ENCODE measurements around the gene ATP1A1. TPM values are rescaled to one million over a fixed set of nuclear protein-coding genes. Genes with fewer than 3 reads are reported as not detected.

The ATP1A1 gene
- total RNA-seq, 4 donors from 2014 or later: 324 to 3,097 (median 1,990) TPM

DNA sequence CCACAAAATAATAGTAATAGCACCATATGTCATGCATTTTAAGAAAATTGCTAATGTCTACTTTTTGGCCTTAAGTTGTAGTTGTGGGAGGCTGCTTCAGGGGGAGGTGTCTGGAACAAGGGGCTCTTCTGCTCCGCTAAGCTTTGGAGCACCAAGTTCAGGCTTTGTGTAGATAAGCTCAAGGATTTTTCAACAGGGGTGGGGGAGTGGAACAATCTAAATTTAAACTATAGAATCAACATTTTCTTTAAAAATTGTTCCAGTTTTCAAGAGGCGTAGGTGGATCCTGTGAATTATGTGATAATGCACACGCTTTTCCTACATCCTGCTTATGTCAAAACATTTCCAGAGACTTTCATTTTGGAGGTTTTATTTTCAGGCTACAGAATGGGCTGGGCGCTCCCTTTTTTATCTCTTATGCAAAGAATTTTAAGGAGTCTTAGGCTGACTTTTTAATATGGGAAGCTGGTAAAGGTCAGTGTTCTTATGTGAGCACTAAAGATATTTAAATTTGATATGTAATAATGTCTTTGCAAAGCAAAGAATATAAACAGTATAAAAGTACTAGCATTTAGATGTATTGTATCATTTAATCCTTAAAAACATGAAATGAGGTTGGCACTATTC lies 9.9 kb downstream of the ATP1A1 start:
- no peaks in the 10 kb centered on the region for H3K27me3 ChIP-seq
- intact Hi-C loops (cut with DNase I; ENCODE audit: low total_unique reads): no loop called here
- peaks cover 20 to 64% (median 37%) of the 10 kb centered on the region in 4 donors for H3K4me1 ChIP-seq
- H3K4me3 ChIP-seq: no peak overlapping the region
- 85 to 90% methylated on average over 4 of the region's 4 CpGs for WGBS, 2 donors (ENCODE audit: low coverage in 1 of 2)
- no peak overlapping the region for H3K27ac ChIP-seq
- TF ChIP-seq POLR2A (IDR thresholded peaks at IDR 0.05) (no peak), POLR2AphosphoS5 (IDR thresholded peaks at IDR 0.05) (no peak), EP300 (IDR thresholded peaks at IDR 0.05; ENCODE audit: low read depth) (no peak)
- TF ChIP-seq, protein P1, sequence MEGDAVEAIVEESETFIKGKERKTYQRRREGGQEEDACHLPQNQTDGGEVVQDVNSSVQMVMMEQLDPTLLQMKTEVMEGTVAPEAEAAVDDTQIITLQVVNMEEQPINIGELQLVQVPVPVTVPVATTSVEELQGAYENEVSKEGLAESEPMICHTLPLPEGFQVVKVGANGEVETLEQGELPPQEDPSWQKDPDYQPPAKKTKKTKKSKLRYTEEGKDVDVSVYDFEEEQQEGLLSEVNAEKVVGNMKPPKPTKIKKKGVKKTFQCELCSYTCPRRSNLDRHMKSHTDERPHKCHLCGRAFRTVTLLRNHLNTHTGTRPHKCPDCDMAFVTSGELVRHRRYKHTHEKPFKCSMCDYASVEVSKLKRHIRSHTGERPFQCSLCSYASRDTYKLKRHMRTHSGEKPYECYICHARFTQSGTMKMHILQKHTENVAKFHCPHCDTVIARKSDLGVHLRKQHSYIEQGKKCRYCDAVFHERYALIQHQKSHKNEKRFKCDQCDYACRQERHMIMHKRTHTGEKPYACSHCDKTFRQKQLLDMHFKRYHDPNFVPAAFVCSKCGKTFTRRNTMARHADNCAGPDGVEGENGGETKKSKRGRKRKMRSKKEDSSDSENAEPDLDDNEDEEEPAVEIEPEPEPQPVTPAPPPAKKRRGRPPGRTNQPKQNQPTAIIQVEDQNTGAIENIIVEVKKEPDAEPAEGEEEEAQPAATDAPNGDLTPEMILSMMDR (IDR thresholded peaks at IDR 0.05): no peak
- DNase-seq: no peak
- no peaks in the 10 kb centered on the region for H3K9me3 ChIP-seq
- in situ Hi-C loops (cut with MboI; ENCODE audit: low pct_ligation_motif_present in 1 of 4, low pct_unique_long_range_greater_than_20kb in 1 of 4, low sequenced_read_pairs in 3 of 4): loop anchor here in 1 of 4 donors (10.0 kb wide), 1 partner anchor 112 kb away; no protein-coding TSS in a partner anchor
- H3K36me3 ChIP-seq: peaks cover 0 to 36% (median 16%) of the 10 kb centered on the region in 4 donors

DNA sequence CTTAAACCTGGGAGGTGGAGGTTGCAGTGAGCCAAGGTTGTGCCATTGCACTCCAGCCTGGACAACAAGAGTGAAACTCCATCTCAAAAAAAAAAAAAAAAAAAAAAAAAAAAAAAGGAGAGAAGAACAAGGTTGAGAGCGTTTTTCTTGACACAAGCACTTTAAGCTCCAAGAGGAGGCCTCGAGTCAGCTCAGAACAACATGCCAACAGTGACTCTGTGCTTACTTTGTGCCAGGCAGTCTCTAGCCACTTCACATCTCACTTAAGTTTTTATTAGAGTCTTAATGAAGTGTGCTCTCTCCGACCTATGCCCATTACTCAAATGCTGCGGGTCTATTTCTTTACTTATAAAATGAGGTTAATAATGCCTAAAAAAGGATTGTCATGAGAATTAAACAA lies 13.0 kb downstream of the ATP1A1 start:
- TF ChIP-seq, protein P1 (IDR thresholded peaks at IDR 0.05): no peak
- TF ChIP-seq POLR2AphosphoS5 (IDR thresholded peaks at IDR 0.05) (no peak), EP300 (IDR thresholded peaks at IDR 0.05; ENCODE audit: low read depth) (no peak), POLR2A (IDR thresholded peaks at IDR 0.05) (no peak)
- intact Hi-C loops (cut with DNase I; ENCODE audit: low total_unique reads): no loop called here
- H3K27ac ChIP-seq: no peak overlapping the region
- peaks cover 3 to 56% (median 7%) of the 10 kb centered on the region in 4 donors for H3K4me1 ChIP-seq
- DNase-seq: no peak
- no peaks in the 10 kb centered on the region for H3K9me3 ChIP-seq
- H3K4me3 ChIP-seq: no peak overlapping the region
- no peaks in the 10 kb centered on the region for H3K27me3 ChIP-seq
- peaks cover 0 to 67% (median 32%) of the 10 kb centered on the region in 4 donors for H3K36me3 ChIP-seq
- WGBS, 2 donors (ENCODE audit: low coverage in 1 of 2): 67 to 86% methylated on average over 4 of the region's 4 CpGs
- in situ Hi-C loops (cut with MboI; ENCODE audit: low pct_ligation_motif_present in 1 of 4, low pct_unique_long_range_greater_than_20kb in 1 of 4, low sequenced_read_pairs in 3 of 4): loop anchor here in 1 of 4 donors (10.0 kb wide), 1 partner anchor 109 kb away; no protein-coding TSS in a partner anchor

DNA sequence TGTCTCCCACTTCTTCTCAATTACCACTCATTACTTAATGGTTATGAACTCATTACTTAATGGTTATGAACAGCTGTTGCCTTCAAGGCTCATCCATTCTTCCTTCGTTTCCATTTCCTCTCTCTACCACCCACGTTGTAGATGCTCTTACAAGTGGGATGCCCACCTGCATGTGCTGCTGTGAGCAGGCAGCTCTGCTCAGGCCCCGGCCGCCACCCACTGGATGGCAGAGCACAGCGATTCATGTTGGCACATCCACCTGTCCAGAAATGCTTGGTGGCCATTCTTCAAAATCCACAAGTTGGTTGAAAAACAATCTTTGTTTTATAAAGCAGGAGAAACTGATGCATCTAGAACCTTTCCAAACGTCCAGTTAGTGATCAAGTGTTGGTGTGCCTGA lies 14.5 kb downstream of the ATP1A1 start:
- Histone ChIP-seq H3K4me1 (peaks cover 0 to 41% (median 4%) of the 10 kb centered on the region in 4 donors), H3K27me3 (no peaks in the 10 kb centered on the region), H3K9me3 (no peaks in the 10 kb centered on the region), H3K27ac (no peak overlapping the region), H3K4me3 (no peak overlapping the region), H3K36me3 (peaks cover 0 to 82% (median 39%) of the 10 kb centered on the region in 4 donors)
- TF ChIP-seq, protein P1 (IDR thresholded peaks at IDR 0.05): no peak
- TF ChIP-seq POLR2AphosphoS5 (IDR thresholded peaks at IDR 0.05): no peak
- no peak for TF ChIP-seq EP300 (IDR thresholded peaks at IDR 0.05; ENCODE audit: low read depth)
- TF ChIP-seq POLR2A (IDR thresholded peaks at IDR 0.05): no peak
- DNase-seq: no peak
- 51 to 81% methylated on average over 3 to 6 of the region's 6 CpGs for WGBS, 2 donors (ENCODE audit: low coverage in 1 of 2)
- in situ Hi-C loops (cut with MboI; ENCODE audit: low pct_ligation_motif_present in 1 of 4, low pct_unique_long_range_greater_than_20kb in 1 of 4, low sequenced_read_pairs in 3 of 4) (loop anchor here in 1 of 4 donors (10.0 kb wide), 1 partner anchor 107 kb away; no protein-coding TSS in a partner anchor), intact Hi-C loops (cut with DNase I; ENCODE audit: low total_unique reads) (no loop called here)

DNA sequence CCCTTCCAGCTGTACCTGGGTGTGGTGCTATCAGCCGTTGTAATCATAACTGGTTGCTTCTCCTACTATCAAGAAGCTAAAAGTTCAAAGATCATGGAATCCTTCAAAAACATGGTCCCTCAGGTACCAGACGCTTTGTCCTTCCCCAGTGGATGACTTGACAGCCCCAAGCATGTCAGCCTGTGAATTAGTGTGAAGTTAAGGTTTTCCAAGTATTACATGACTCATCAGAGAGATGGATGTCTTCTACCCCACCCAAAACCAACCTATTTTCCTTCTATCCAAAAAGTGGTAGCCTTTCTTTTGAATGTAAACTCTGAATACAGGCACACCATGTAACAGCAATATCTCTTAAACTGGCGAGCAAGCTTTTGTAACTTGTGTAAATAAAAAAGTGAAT lies 15.1 kb downstream of the ATP1A1 start:
- H3K27me3 ChIP-seq: no peaks in the 10 kb centered on the region
- in situ Hi-C loops (cut with MboI; ENCODE audit: low pct_ligation_motif_present in 1 of 4, low pct_unique_long_range_greater_than_20kb in 1 of 4, low sequenced_read_pairs in 3 of 4) (loop anchor here in 1 of 4 donors (10.0 kb wide), 1 partner anchor 107 kb away; no protein-coding TSS in a partner anchor), intact Hi-C loops (cut with DNase I; ENCODE audit: low total_unique reads) (no loop called here)
- DNase-seq: no peak
- peak in 1 of 3 donors; percentile 13 for TF ChIP-seq POLR2AphosphoS5 (IDR thresholded peaks at IDR 0.05)
- TF ChIP-seq, protein P1 (IDR thresholded peaks at IDR 0.05): no peak
- 71 to 73% methylated on average over 3 of the region's 3 CpGs for WGBS, 2 donors (ENCODE audit: low coverage in 1 of 2)
- peaks cover 0 to 88% (median 42%) of the 10 kb centered on the region in 4 donors for H3K36me3 ChIP-seq
- peak overlapping the region in 1 of 4 donors; percentile 4 for H3K27ac ChIP-seq
- H3K9me3 ChIP-seq: no peaks in the 10 kb centered on the region
- H3K4me1 ChIP-seq: peaks cover 0 to 35% (median 3%) of the 10 kb centered on the region in 4 donors
- no peak overlapping the region for H3K4me3 ChIP-seq
